Fibroblast of lung (primary cell): Measurements from ENCODE around the gene PPIA. TPM values are rescaled to one million over a fixed set of nuclear protein-coding genes. Genes with fewer than 3 reads are reported as not detected.

Experiments used
- DNase-seq, 2 donors: peaks; one replicate each; pipeline versions ENCODE4 v3.0.0 to v3.0.0-alpha.2; 2010; ENCODE audit warnings: low read depth in 2 of 2
- H2AFZ ChIP-seq: 2 replicates; pipeline ENCODE4 v1.5.1; 2012; ENCODE audit warnings: low read length, control low read depth, inconsistent platforms
- H3K27ac ChIP-seq: 2 replicates; pipeline ENCODE4 v1.5.1; 2011; ENCODE audit warnings: low read length, control low read depth; ENCODE audit not compliant: insufficient read depth
- H3K27me3 ChIP-seq: 2 replicates; pipeline ENCODE4 v1.5.1; 2011; ENCODE audit warnings: mild to moderate bottlenecking, low read length; ENCODE audit not compliant: control insufficient read depth, insufficient read depth
- H3K36me3 ChIP-seq: 2 replicates; pipeline ENCODE4 v1.5.1; 2011; ENCODE audit warnings: low read length; ENCODE audit not compliant: control insufficient read depth, insufficient read depth
- H3K4me1 ChIP-seq: 2 replicates; pipeline ENCODE4 v1.5.1; 2011; ENCODE audit warnings: low read length; ENCODE audit not compliant: control insufficient read depth, insufficient read depth; ENCODE audit errors: extremely low read depth
- H3K4me2 ChIP-seq: 2 replicates; pipeline ENCODE4 v1.5.1; 2011; ENCODE audit warnings: low read length, control low read depth; ENCODE audit not compliant: insufficient read depth; ENCODE audit errors: extremely low read depth
- H3K4me3 ChIP-seq, 4 experiments: fragments of 200-600 bp in 1 of 4; sonication (generic) in 1 of 4; replicated peaks in 1 of 4; 2 replicates each; pipeline ENCODE4 v1.5.1; 2011 to 2016; ENCODE audit warnings: low read length in 4 of 4, low read depth in 3 of 4, mild to moderate bottlenecking in 3 of 4, control low read depth in 2 of 4, inconsistent platforms in 1 of 4, mixed read lengths in 1 of 4; ENCODE audit not compliant: insufficient read depth in 1 of 4; ENCODE audit errors: control extremely low read depth in 1 of 4
- H3K79me2 ChIP-seq: 2 replicates; pipeline ENCODE4 v1.5.1; 2012; ENCODE audit warnings: mild to moderate bottlenecking, low read length, inconsistent platforms; ENCODE audit not compliant: control insufficient read depth, insufficient read depth
- H3K9ac ChIP-seq: 2 replicates; pipeline ENCODE4 v1.5.1; 2011; ENCODE audit warnings: mild to moderate bottlenecking, low read length, control low read depth; ENCODE audit not compliant: insufficient read depth
- H3K9me3 ChIP-seq: 2 replicates; pipeline ENCODE4 v1.5.1; 2012; ENCODE audit warnings: low read depth, low read length; ENCODE audit not compliant: control insufficient read depth, insufficient read depth
- H4K20me1 ChIP-seq: 2 replicates; pipeline ENCODE4 v1.5.1; 2011; ENCODE audit warnings: low read length; ENCODE audit not compliant: control insufficient read depth, insufficient read depth; ENCODE audit errors: extremely low read depth
- CTCF ChIP-seq, 2 donors: IDR thresholded peaks in 1 of 2; conservative IDR thresholded peaks in 1 of 2; 1 replicate in 1 of 2; 2 replicates in 1 of 2; pipeline ENCODE4 v1.5.1; 2011 to 2012; ENCODE audit warnings: low read length in 2 of 2, control low read depth in 1 of 2, inconsistent platforms in 1 of 2, low read depth in 1 of 2, mild to moderate bottlenecking in 1 of 2
- EZH2 ChIP-seq: IDR thresholded peaks from 2 replicates; pipeline ENCODE4 v1.5.1; 2012; ENCODE audit warnings: low read length, control low read depth, mild to moderate bottlenecking; ENCODE audit errors: missing control alignments
- polyA plus RNA-seq, 2 donors: library from polyadenylated mRNA; depleted of rRNA in 1 of 2; stranded (reverse) in 1 of 2; unstranded in 1 of 2; fragments of >200 nt; gene quantifications; 2 replicates each; pipeline ENCODE4 v1.2.1, GENCODE V29; 2011 to 2012; ENCODE audit warnings: missing spikeins in 1 of 2
- total RNA-seq: library from RNA; depleted of rRNA; stranded (reverse); fragments of >200 nt; gene quantifications from 2 replicates; pipeline ENCODE4 v1.2.1, GENCODE V29; 2014

Gene PPIA
- total and polyA plus RNA-seq, 2 donors (not counting 1 experiment from before 2014, with no cell fraction given) = 1,161 to 7,057 TPM

GRCh38 chr7:44764081-44764480 is 32.4 kb upstream of the PPIA start:
- Histone ChIP-seq H3K27ac (no peak overlapping the region), H3K9ac (no peak overlapping the region), H3K79me2 (no peaks in the 10 kb centered on the region), H3K4me1 (peaks cover 11% of the 10 kb centered on the region), H3K4me2 (no peak overlapping the region), H4K20me1 (no peaks in the 10 kb centered on the region), H3K36me3 (peaks cover 35% of the 10 kb centered on the region), H3K9me3 (no peaks in the 10 kb centered on the region), H3K27me3 (no peaks in the 10 kb centered on the region), H3K4me3 (no peak overlapping the region), H2AFZ (no peak overlapping the region)
- TF ChIP-seq EZH2 (no peak), CTCF (conservative IDR thresholded peaks at IDR 0.05 in 1 of 2, IDR thresholded peaks at IDR 0.05 in 1 of 2; ENCODE audit: low read depth in 1 of 2, low read length in 2 of 2) (no peak)
- no peak for DNase-seq

- Histone ChIP-seq H3K9ac (no peak overlapping the region), H3K36me3 (peaks cover 35% of the 10 kb centered on the region), H3K27ac (no peak overlapping the region), H3K9me3 (no peaks in the 10 kb centered on the region), H4K20me1 (no peaks in the 10 kb centered on the region), H3K4me2 (no peak overlapping the region), H3K4me3 (no peak overlapping the region), H3K4me1 (peaks cover 17% of the 10 kb centered on the region), H2AFZ (no peak overlapping the region), H3K27me3 (no peaks in the 10 kb centered on the region), H3K79me2 (no peaks in the 10 kb centered on the region)
- TF ChIP-seq EZH2 (no peak), CTCF (conservative IDR thresholded peaks at IDR 0.05 in 1 of 2, IDR thresholded peaks at IDR 0.05 in 1 of 2; ENCODE audit: low read depth in 1 of 2, low read length in 2 of 2) (no peak)
- no peak for DNase-seq
Measured at GRCh38 chr7:44764665-44765578, 31.6 kb upstream of the PPIA start.

- Histone ChIP-seq H3K79me2 (no peaks in the 10 kb centered on the region), H3K9ac (no peak overlapping the region), H3K4me3 (no peak overlapping the region), H3K27ac (no peak overlapping the region), H3K27me3 (no peaks in the 10 kb centered on the region), H3K9me3 (no peaks in the 10 kb centered on the region), H2AFZ (no peak overlapping the region), H4K20me1 (no peaks in the 10 kb centered on the region), H3K4me1 (peaks cover 21% of the 10 kb centered on the region), H3K36me3 (peaks cover 32% of the 10 kb centered on the region), H3K4me2 (no peak overlapping the region)
- no peak for DNase-seq
- no peak for TF ChIP-seq EZH2
- TF ChIP-seq CTCF (conservative IDR thresholded peaks at IDR 0.05 in 1 of 2, IDR thresholded peaks at IDR 0.05 in 1 of 2; ENCODE audit: low read depth in 1 of 2, low read length in 2 of 2) = no peak
Measured at GRCh38 chr7:44765579-44766415, 30.7 kb upstream of the PPIA start.
